GM06990 (cell line): ENCODE measurements around the gene HSPB3.

Source experiments
- DNase-seq: peaks from one replicate; pipeline ENCODE4 v3.0.0-alpha.2; 2011; ENCODE audit not compliant: insufficient read length; ENCODE audit errors: extremely low read depth
- H3K27me3 ChIP-seq: replicated peaks from 2 replicates; pipeline ENCODE4 v1.6.0; 2011; ENCODE audit warnings: low read length; ENCODE audit not compliant: control insufficient read depth, insufficient read depth
- H3K36me3 ChIP-seq: 2 replicates; pipeline ENCODE4 v1.5.1; 2011; ENCODE audit warnings: low read length; ENCODE audit not compliant: control insufficient read depth, insufficient read depth
- H3K4me3 ChIP-seq: replicated peaks from 2 replicates; pipeline ENCODE4 v1.5.1; 2011; ENCODE audit warnings: low read depth, mild to moderate bottlenecking, control low read depth, low read length
- CTCF ChIP-seq: IDR thresholded peaks from 2 replicates; pipeline ENCODE4 v1.5.1; 2011; ENCODE audit warnings: low read length, control low read depth, mild to moderate bottlenecking, inconsistent platforms; ENCODE audit not compliant: insufficient read depth, poor library complexity, severe bottlenecking

The HSPB3 gene

GRCh38 chr5:54457094-54457862 lies 1.8 kb downstream of the HSPB3 start:
- DNase-seq, result no peak
- TF ChIP-seq CTCF, result no peak
- H3K4me3 ChIP-seq, result no peak overlapping the region
- peaks cover 3% of the 10 kb centered on the region for H3K27me3 ChIP-seq
- H3K36me3 ChIP-seq, result no peaks in the 10 kb centered on the region

- no peak for DNase-seq
- H3K36me3 ChIP-seq, result no peaks in the 10 kb centered on the region
- no peak for TF ChIP-seq CTCF
- no peak overlapping the region for H3K4me3 ChIP-seq
- H3K27me3 ChIP-seq, result peaks cover 3% of the 10 kb centered on the region
These were observed 2.7 kb downstream of the HSPB3 start for GRCh38 chr5:54458221-54458620.

GRCh38 chr5:54460181-54460919 lies 4.9 kb downstream of the HSPB3 start:
- TF ChIP-seq CTCF, result no peak
- Histone ChIP-seq H3K36me3 (no peaks in the 10 kb centered on the region), H3K4me3 (no peak overlapping the region), H3K27me3 (peaks cover 3% of the 10 kb centered on the region)
- DNase-seq, result no peak

- no peak for TF ChIP-seq CTCF
- no peaks in the 10 kb centered on the region for H3K36me3 ChIP-seq
These were observed 6.8 kb downstream of the HSPB3 start for GRCh38 chr5:54462281-54462680.

GRCh38 chr5:54463713-54464112 lies 8.2 kb downstream of the HSPB3 start:
- Histone ChIP-seq H3K36me3 (no peaks in the 10 kb centered on the region), H3K4me3 (no peak overlapping the region)
- TF ChIP-seq CTCF, result no peak

More at GRCh38 chr5:54462281-54462680, 6.8 kb downstream of the HSPB3 start:
- DNase-seq, result no peak
- Histone ChIP-seq H3K4me3 (no peak overlapping the region), H3K27me3 (peaks cover 2% of the 10 kb centered on the region; the same call in 1 of the 2 replicates)

More at GRCh38 chr5:54463713-54464112, 8.2 kb downstream of the HSPB3 start:
- DNase-seq, result no peak
- H3K27me3 ChIP-seq, result peaks cover 2% of the 10 kb centered on the region; the same call in 1 of the 2 replicates
